DOHH2 (cell line): ENCODE data around the gene CRADD.

Source experiments
- H3F3A ChIP-seq: fragments of 200-600 bp; sonication (generic), shearing (Covaris generic); 2 replicates; pipeline ENCODE4 v1.6.0; 2016; ENCODE audit warnings: antibody characterized with exemption, mild to moderate bottlenecking; ENCODE audit not compliant: control insufficient read depth, insufficient read depth
- H3K27ac ChIP-seq: fragments of 200-600 bp; sonication (generic); 2 replicates; pipeline ENCODE4 v1.5.1; 2014; ENCODE audit warnings: low read depth, mild to moderate bottlenecking, low read length, moderate library complexity
- H3K27me3 ChIP-seq: fragments of 200-600 bp; sonication (generic); 2 replicates; pipeline ENCODE4 v1.6.1; 2014; ENCODE audit warnings: mild to moderate bottlenecking, low read length, mixed read lengths; ENCODE audit not compliant: control insufficient read depth
- H3K36me3 ChIP-seq: fragments of 200-600 bp; sonication (generic); 2 replicates; pipeline ENCODE4 v1.6.1; 2014; ENCODE audit warnings: mild to moderate bottlenecking, low read length, moderate library complexity, mixed read lengths; ENCODE audit not compliant: control insufficient read depth
- H3K4me1 ChIP-seq: fragments of 200-600 bp; sonication (generic); 2 replicates; pipeline ENCODE4 v1.6.1; 2014; ENCODE audit warnings: mild to moderate bottlenecking, low read length, mixed read lengths; ENCODE audit not compliant: control insufficient read depth
- H3K4me2 ChIP-seq: fragments of 200-600 bp; sonication (generic); 2 replicates; pipeline ENCODE4 v1.6.0; 2014; ENCODE audit warnings: mild to moderate bottlenecking, low read length, moderate library complexity
- H3K4me3 ChIP-seq: fragments of 200-600 bp; sonication (generic); 2 replicates; pipeline ENCODE4 v1.5.1; 2014; ENCODE audit warnings: mild to moderate bottlenecking, low read length, mixed read lengths
- H3K79me2 ChIP-seq: fragments of 200-600 bp; sonication (generic); 2 replicates; pipeline ENCODE4 v1.6.1; 2014; ENCODE audit warnings: mild to moderate bottlenecking, low read length, mixed read lengths; ENCODE audit not compliant: control insufficient read depth
- H3K9me2 ChIP-seq: fragments of 200-600 bp; sonication (generic); replicated peaks from 2 replicates; pipeline ENCODE4 v1.6.1; 2014; ENCODE audit warnings: mild to moderate bottlenecking, low read length, mixed read lengths; ENCODE audit not compliant: control insufficient read depth
- H3K9me3 ChIP-seq: fragments of 200-600 bp; sonication (generic); 2 replicates; pipeline ENCODE4 v1.6.1; 2014; ENCODE audit warnings: antibody characterized with exemption, low read length, mixed read lengths; ENCODE audit not compliant: control insufficient read depth, insufficient read depth
- H4K20me1 ChIP-seq: fragments of 200-600 bp; sonication (generic); 2 replicates; pipeline ENCODE4 v1.6.0; 2014; ENCODE audit warnings: low read depth, mild to moderate bottlenecking, antibody characterized with exemption, low read length, moderate library complexity; ENCODE audit not compliant: control insufficient read depth, insufficient read depth
- EZH2phosphoT487 ChIP-seq: fragments of 200-600 bp; sonication (generic); IDR thresholded peaks from 2 replicates; pipeline ENCODE4 v1.6.1; 2017; ENCODE audit warnings: borderline replicate concordance, mild to moderate bottlenecking, antibody characterized with exemption, low read length, moderate library complexity, mixed read lengths
- TF ChIP-seq, protein P1 (sequence below): fragments of 200-600 bp; sonication (generic); IDR thresholded peaks from one replicate; pipeline ENCODE4 v1.5.1; 2014; ENCODE audit warnings: antibody characterized with exemption, mild to moderate bottlenecking, low read depth, low read length; ENCODE audit not compliant: poor library complexity, severe bottlenecking

CRADD gene

DNA sequence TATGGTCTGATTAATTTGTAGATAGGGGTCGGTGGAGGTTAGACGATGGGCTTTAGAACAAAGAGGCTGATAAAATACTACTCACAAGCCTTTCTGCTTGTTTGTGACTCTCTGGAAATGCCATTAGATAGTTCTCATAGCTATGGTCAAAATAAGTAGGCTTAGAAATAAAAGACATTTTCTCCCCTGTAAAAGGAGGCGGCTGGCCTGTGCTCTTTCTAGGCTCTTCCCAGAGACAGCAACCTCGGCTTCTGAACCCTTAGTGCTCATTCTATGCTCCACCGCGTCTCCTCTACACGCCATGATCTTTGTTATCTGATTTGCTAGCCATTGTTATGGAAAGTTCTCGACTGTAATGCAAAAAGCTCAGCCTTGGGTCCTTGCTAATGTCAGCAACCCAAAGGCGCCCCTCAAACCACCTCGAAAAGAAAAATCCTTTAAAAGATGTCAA, 64.5 kb downstream of the CRADD start:
- Histone ChIP-seq H3K4me2 (peak overlapping the region; percentile 21; the same call in 1 of the 2 replicates), H4K20me1 (no peaks in the 10 kb centered on the region; the same call in 1 of the 2 replicates), H3K9me2 (no peaks in the 10 kb centered on the region), H3K27ac (no peak overlapping the region), H3K79me2 (no peaks in the 10 kb centered on the region), H3K4me1 (peaks cover 8% of the 10 kb centered on the region; the same call in 1 of the 2 replicates), H3K9me3 (no peaks in the 10 kb centered on the region), H3F3A (no peaks in the 10 kb centered on the region), H3K27me3 (peaks cover 36% of the 10 kb centered on the region), H3K4me3 (no peak overlapping the region), H3K36me3 (no peaks in the 10 kb centered on the region)
- TF ChIP-seq, protein P1, sequence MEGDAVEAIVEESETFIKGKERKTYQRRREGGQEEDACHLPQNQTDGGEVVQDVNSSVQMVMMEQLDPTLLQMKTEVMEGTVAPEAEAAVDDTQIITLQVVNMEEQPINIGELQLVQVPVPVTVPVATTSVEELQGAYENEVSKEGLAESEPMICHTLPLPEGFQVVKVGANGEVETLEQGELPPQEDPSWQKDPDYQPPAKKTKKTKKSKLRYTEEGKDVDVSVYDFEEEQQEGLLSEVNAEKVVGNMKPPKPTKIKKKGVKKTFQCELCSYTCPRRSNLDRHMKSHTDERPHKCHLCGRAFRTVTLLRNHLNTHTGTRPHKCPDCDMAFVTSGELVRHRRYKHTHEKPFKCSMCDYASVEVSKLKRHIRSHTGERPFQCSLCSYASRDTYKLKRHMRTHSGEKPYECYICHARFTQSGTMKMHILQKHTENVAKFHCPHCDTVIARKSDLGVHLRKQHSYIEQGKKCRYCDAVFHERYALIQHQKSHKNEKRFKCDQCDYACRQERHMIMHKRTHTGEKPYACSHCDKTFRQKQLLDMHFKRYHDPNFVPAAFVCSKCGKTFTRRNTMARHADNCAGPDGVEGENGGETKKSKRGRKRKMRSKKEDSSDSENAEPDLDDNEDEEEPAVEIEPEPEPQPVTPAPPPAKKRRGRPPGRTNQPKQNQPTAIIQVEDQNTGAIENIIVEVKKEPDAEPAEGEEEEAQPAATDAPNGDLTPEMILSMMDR, result no peak
- no peak; the same call in 1 of the 2 replicates for TF ChIP-seq EZH2phosphoT487

DNA sequence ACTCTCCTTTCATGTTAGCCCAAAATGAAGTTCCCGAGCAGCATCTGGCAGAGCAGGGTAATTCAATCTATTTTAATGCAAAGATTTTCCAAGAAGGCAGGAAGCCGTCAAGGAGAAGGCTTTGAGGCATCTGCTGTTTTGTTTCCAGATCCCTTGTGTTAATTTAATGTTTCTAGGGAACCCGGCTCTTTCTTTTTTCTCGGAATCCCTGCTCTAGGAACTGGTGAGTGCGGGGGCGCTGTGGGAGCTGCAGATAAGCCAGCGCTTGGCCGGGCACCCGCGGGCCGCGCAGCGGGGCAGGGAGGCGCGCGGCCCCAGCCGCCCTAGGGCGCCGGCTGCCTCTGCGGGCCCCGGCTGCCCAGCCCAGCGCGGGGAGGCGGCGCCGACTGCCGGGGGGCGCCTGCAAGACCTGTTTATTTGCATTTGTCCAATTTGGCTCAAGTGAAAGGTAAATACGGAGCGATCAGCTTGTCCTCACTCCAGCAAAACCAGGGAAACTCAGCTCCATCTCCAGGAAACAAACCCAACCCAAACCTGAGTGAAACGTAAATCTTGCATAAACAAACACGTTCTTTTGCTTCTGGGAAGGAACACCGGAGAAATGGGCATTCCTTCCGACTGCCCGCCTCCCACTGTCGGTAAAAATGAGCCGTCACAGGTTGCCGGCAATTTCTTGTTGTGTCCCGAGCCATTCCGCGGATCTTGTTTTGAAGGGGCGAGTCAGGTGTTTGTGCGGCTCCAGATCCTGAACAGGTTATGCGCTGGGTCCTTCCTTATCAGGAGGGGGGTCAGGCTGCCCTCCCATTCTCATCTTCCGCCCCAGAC, 65.1 kb downstream of the CRADD start:
- Histone ChIP-seq H3K4me2 (peak overlapping the region; percentile 52), H3K4me3 (peak overlapping the region; percentile 42), H3K27ac (no peak overlapping the region), H4K20me1 (no peaks in the 10 kb centered on the region; the same call in 1 of the 2 replicates), H3K9me3 (no peaks in the 10 kb centered on the region), H3K79me2 (no peaks in the 10 kb centered on the region), H3K36me3 (no peaks in the 10 kb centered on the region), H3K9me2 (no peaks in the 10 kb centered on the region), H3K4me1 (peaks cover 8% of the 10 kb centered on the region; the same call in 1 of the 2 replicates), H3K27me3 (peaks cover 32% of the 10 kb centered on the region), H3F3A (no peaks in the 10 kb centered on the region)
- TF ChIP-seq EZH2phosphoT487, result 0 out of 2 replicates have a peak, but pooled peaks have one; percentile 89
- TF ChIP-seq, protein P1, result peak; percentile 21

DNA sequence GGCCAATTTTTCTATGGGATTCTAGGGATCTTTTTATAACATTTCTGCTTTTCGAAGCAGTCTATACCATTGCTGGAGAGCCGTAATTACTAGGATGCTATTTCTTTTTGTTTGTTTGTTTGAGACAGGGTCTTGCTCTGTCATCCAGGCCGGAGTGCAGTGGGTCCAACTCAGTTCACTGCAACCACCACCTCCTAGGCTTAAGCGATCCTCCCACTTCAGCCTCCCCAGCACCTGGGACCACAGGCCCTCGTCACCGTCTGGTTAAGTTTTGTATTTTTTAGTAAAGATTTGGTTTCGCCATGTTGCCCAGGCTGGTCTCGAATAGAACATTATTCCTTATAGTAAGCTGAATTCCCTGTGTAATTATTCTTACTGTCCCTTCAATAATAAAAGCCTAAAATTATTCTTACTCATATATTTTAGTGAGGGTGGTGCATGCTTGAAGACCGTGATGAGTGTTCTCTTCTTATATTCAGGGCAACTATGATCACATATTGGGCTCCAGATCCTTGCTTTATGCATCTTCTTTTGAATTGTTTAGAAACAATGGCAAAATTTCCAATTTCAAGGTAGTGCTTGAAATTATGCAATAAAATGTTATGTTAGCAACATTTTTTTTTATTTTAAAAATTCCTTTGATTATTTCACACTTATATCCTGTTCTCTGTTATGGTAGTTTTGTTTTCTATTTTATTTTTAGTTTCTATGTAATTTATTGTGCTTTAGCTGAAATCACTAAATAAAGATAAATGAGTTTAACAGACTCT, 66.2 kb downstream of the CRADD start:
- Histone ChIP-seq H3K27ac (no peak overlapping the region), H3K79me2 (no peaks in the 10 kb centered on the region), H4K20me1 (no peaks in the 10 kb centered on the region; the same call in 1 of the 2 replicates), H3K4me1 (peaks cover 8% of the 10 kb centered on the region; the same call in 1 of the 2 replicates), H3K9me3 (no peaks in the 10 kb centered on the region), H3K36me3 (no peaks in the 10 kb centered on the region), H3K4me3 (no peak overlapping the region), H3K9me2 (no peaks in the 10 kb centered on the region), H3K27me3 (peaks cover 32% of the 10 kb centered on the region), H3F3A (no peaks in the 10 kb centered on the region), H3K4me2 (no peak overlapping the region)
- TF ChIP-seq, protein P1, result no peak
- TF ChIP-seq EZH2phosphoT487, result no peak
